SK-N-SH treated with all-trans-retinoic acid at 6 μM for 48 hours (cell line): ENCODE data around the gene KCNA10.

Experiments
- BACH2 ChIP-seq: fragments of 250-450 bp; sonication (Bioruptor Pico); IDR thresholded peaks from 2 replicates; pipeline ENCODE4 v1.9.0; 2021; ENCODE audit warnings: mild to moderate bottlenecking, borderline replicate concordance
- ESRRG ChIP-seq: fragments of 250-450 bp; sonication (Bioruptor Pico); IDR thresholded peaks from 2 replicates; pipeline ENCODE4 v1.6.1; 2021; ENCODE audit warnings: mild to moderate bottlenecking
- OSR1 ChIP-seq: fragments of 250-450 bp; sonication (Bioruptor Pico); IDR thresholded peaks from 2 replicates; pipeline ENCODE4 v1.8.0; 2022; ENCODE audit warnings: moderate library complexity, mild to moderate bottlenecking, inconsistent platforms

DNA sequence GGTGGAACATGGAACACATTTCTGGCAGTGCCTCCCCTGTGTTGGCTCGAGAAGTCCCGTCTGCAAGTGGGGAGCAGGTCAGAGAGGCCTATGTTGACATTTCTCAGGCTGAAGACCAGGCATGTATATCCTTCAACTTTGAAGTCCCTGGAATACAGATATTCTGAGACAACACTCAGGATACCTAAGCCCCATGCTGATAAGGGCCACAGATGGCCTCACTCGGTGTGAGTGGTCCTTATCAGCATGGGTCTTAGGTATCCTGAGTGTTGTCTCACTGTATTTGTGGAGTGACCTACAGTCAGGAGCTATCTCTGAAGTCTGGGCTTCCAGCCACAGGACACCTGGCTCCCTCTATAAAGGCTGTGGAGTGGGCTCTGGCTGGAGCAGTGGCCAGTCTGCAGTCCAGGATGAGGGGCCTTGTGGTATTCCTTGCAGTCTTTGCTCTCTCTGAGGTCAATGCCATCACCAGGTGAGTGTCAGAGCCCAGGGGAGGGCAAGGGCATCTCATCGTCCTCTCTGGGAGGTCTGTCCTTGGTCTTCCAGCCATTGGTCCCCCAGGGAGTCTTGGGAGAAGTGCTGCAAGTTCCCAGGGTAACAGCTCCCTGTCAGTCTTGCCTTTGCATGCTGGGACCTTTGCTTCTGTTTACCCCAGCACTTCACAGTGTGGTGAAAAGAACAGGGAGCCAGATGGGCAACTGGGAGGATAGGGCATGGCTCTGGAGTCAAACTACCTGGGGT lies 38.4 kb downstream of the KCNA10 start:
- no peak for TF ChIP-seq ESRRG (CRISPR knock-in tag)
- TF ChIP-seq OSR1 (CRISPR knock-in tag), result no peak
- TF ChIP-seq BACH2, result no peak
